GM12878 (cell line): ENCODE measurements around the gene GOLGA6L7.
"Not testable (repeated sequence)": the region's sequence is repeated elsewhere in the genome, so short reads cannot be mapped to it uniquely, and the experiment has no call there.

Source experiments
- BCL11A ChIP-seq: IDR thresholded peaks from 2 replicates; pipeline ENCODE4 v1.6.1; 2011; ENCODE audit warnings: low read depth, low read length
- CBX5 ChIP-seq: sonication (generic); IDR thresholded peaks from 2 replicates; pipeline ENCODE4 v1.6.1; 2016; ENCODE audit warnings: low read depth, moderate library complexity, mild to moderate bottlenecking, inconsistent platforms
- CEBPB ChIP-seq, 2 experiments: fragments of 150-350 bp in 1 of 2; IDR thresholded peaks; 2 replicates each; pipeline ENCODE4 v1.6.1; 2012 to 2014; ENCODE audit warnings: low read depth in 2 of 2, low read length in 2 of 2, borderline replicate concordance in 1 of 2, inconsistent platforms in 1 of 2
- CHD2 ChIP-seq: IDR thresholded peaks from 2 replicates; pipeline ENCODE4 v1.6.1; 2011; ENCODE audit warnings: low read depth, low read length, improper control_type of control experiment, borderline replicate concordance
- FOXM1 ChIP-seq: IDR thresholded peaks from 2 replicates; pipeline ENCODE4 v1.6.1; 2012; ENCODE audit warnings: low read depth, mild to moderate bottlenecking, inconsistent platforms, low read length, moderate library complexity
- MTA3 ChIP-seq: IDR thresholded peaks from 2 replicates; pipeline ENCODE4 v1.6.1; 2012; ENCODE audit warnings: low read length, inconsistent platforms, borderline replicate concordance
- TCF7 ChIP-seq: IDR thresholded peaks from 2 replicates; pipeline ENCODE4 v1.6.1; 2014; ENCODE audit warnings: antibody characterized with exemption, borderline replicate concordance
- ZBED1 ChIP-seq: IDR thresholded peaks from 2 replicates; pipeline ENCODE4 v1.6.1; 2016; ENCODE audit warnings: borderline replicate concordance
- ZNF207 ChIP-seq: fragments of 450-650 bp; IDR thresholded peaks from 2 replicates; pipeline ENCODE4 v1.6.1; 2014; ENCODE audit warnings: antibody characterized with exemption, mild to moderate bottlenecking, borderline replicate concordance
- ZNF217 ChIP-seq: fragments of 450-650 bp; IDR thresholded peaks from 2 replicates; pipeline ENCODE4 v1.6.1; 2017; ENCODE audit warnings: antibody characterized with exemption, mild to moderate bottlenecking
- ZNF274 ChIP-seq: IDR thresholded peaks from one replicate; pipeline ENCODE4 v1.8.0; 2011; ENCODE audit not compliant: insufficient read length, insufficient read depth
- TF ChIP-seq, protein P1 (sequence below), 3 experiments: IDR thresholded peaks in 2 of 3; conservative IDR thresholded peaks in 1 of 3; 2 replicates each; pipeline ENCODE4 v1.5.1; 2011; ENCODE audit warnings: low read depth in 3 of 3, low read length in 3 of 3, mild to moderate bottlenecking in 3 of 3, control low read depth in 2 of 3, moderate library complexity in 2 of 3, inconsistent platforms in 1 of 3, mixed read lengths in 1 of 3; ENCODE audit not compliant: control insufficient read depth in 2 of 3, insufficient read depth in 1 of 3; ENCODE audit errors: extremely low read depth in 1 of 3
- TF ChIP-seq, protein P2 (sequence below): IDR thresholded peaks from 2 replicates; pipeline ENCODE4 v1.6.1; 2011; ENCODE audit warnings: mild to moderate bottlenecking, low read depth, low read length, moderate library complexity; ENCODE audit not compliant: insufficient replicate concordance

GRCh38 chr15:28813392-28813791 lies 35.1 kb downstream of the GOLGA6L7 start:
- TF ChIP-seq, protein P1, sequence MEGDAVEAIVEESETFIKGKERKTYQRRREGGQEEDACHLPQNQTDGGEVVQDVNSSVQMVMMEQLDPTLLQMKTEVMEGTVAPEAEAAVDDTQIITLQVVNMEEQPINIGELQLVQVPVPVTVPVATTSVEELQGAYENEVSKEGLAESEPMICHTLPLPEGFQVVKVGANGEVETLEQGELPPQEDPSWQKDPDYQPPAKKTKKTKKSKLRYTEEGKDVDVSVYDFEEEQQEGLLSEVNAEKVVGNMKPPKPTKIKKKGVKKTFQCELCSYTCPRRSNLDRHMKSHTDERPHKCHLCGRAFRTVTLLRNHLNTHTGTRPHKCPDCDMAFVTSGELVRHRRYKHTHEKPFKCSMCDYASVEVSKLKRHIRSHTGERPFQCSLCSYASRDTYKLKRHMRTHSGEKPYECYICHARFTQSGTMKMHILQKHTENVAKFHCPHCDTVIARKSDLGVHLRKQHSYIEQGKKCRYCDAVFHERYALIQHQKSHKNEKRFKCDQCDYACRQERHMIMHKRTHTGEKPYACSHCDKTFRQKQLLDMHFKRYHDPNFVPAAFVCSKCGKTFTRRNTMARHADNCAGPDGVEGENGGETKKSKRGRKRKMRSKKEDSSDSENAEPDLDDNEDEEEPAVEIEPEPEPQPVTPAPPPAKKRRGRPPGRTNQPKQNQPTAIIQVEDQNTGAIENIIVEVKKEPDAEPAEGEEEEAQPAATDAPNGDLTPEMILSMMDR (IDR thresholded peaks at IDR 0.05 in 2 of 3, conservative IDR thresholded peaks at IDR 0.05 in 1 of 3; ENCODE audit: control insufficient read depth in 2 of 3, extremely low read depth in 1 of 3, insufficient read depth in 1 of 3, low read depth in 3 of 3, low read length in 3 of 3), result not testable (repeated sequence)
- TF ChIP-seq ZNF274; MTA3; ZBED1; ZNF207; FOXM1; BCL11A; TCF7; CBX5; CEBPB (IDR thresholded peaks at IDR 0.05; ENCODE audit: borderline replicate concordance in 1 of 2, low read depth in 2 of 2, low read length in 2 of 2); CHD2; ZNF217: not testable (repeated sequence)
- TF ChIP-seq, protein P2, sequence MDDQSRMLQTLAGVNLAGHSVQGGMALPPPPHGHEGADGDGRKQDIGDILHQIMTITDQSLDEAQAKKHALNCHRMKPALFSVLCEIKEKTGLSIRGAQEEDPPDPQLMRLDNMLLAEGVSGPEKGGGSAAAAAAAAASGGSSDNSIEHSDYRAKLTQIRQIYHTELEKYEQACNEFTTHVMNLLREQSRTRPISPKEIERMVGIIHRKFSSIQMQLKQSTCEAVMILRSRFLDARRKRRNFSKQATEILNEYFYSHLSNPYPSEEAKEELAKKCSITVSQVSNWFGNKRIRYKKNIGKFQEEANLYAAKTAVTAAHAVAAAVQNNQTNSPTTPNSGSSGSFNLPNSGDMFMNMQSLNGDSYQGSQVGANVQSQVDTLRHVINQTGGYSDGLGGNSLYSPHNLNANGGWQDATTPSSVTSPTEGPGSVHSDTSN, result not testable (repeated sequence)
